CD4-positive, alpha-beta T cell (primary cell): ENCODE measurements around the gene GDF2. TPM values are rescaled to one million over a fixed set of nuclear protein-coding genes. Genes with fewer than 3 reads are reported as not detected.
A peak's percentile ranks its signal among the peaks of the same experiment; 100 is the strongest.

Source experiments
- ATAC-seq: fragments of 200-7000 bp; cut with Tn5 transposase; one replicate; pipeline ENCODE4 v1.10.0; 2022; ENCODE audit warnings: mild to moderate bottlenecking; ENCODE audit not compliant: poor library complexity
- CTCF ChIA-PET: fragments of 350-600 bp; sonication (Branson Sonifier 250); formaldehyde crosslinking; loops from one replicate; lab custom pipeline; 2021; ENCODE audit warnings: antibody characterized with exemption, inconsistent platforms; lab: Charles Lee
- POLR2A ChIA-PET: fragments of 350-600 bp; sonication (Branson Sonifier 250); formaldehyde crosslinking; loops from one replicate; lab custom pipeline; 2021; ENCODE audit warnings: antibody characterized with exemption, inconsistent platforms; lab: Charles Lee
- DNase-seq, 14 experiments: peaks; one replicate each; pipeline ENCODE4 v3.0.0-alpha.2; 2013 to 2020; ENCODE audit warnings: mixed read lengths in 2 of 14
- H3K27ac ChIP-seq, 2 donors: one replicate each; pipeline versions ENCODE4 v1.5.1 to v1.7.0; 2013; ENCODE audit warnings: low read length in 2 of 2, low read depth in 1 of 2, mild to moderate bottlenecking in 1 of 2
- H3K27me3 ChIP-seq, 2 experiments: 1 replicate in 1 of 2; 2 replicates in 1 of 2; pipeline versions ENCODE4 v1.6.1 to v1.7.0; 2013; ENCODE audit warnings: low read length in 2 of 2, control low read depth in 1 of 2, mild to moderate bottlenecking in 1 of 2, moderate library complexity in 1 of 2; ENCODE audit not compliant: insufficient read depth in 2 of 2, control insufficient read depth in 1 of 2
- H3K36me3 ChIP-seq: one replicate; pipeline ENCODE4 v1.6.1; 2013; ENCODE audit warnings: low read length, control low read depth; ENCODE audit not compliant: insufficient read depth
- H3K4me1 ChIP-seq: one replicate; pipeline ENCODE4 v1.6.1; 2013; ENCODE audit warnings: low read length, control low read depth; ENCODE audit not compliant: insufficient read depth
- H3K4me3 ChIP-seq: one replicate; pipeline ENCODE4 v1.5.1; 2013; ENCODE audit warnings: mild to moderate bottlenecking, low read length, moderate library complexity
- H3K9me3 ChIP-seq, 2 experiments: 1 replicate in 1 of 2; 2 replicates in 1 of 2; pipeline versions ENCODE4 v1.6.1 to v1.7.0; 2013; ENCODE audit warnings: low read length in 2 of 2, mild to moderate bottlenecking in 2 of 2, control low read depth in 1 of 2, moderate library complexity in 1 of 2; ENCODE audit not compliant: control insufficient read depth in 1 of 2, insufficient read depth in 1 of 2
- H3K27ac Mint-ChIP-seq: one replicate; pipeline ENCODE4 v1.8.0; 2020; ENCODE audit warnings: mixed read lengths
- H3K27me3 Mint-ChIP-seq: one replicate; pipeline ENCODE4 v1.8.0; 2021; ENCODE audit warnings: mixed read lengths
- H3K36me3 Mint-ChIP-seq: one replicate; pipeline ENCODE4 v1.8.0; 2021; ENCODE audit warnings: low read depth, mixed read lengths
- H3K4me1 Mint-ChIP-seq: one replicate; pipeline ENCODE4 v1.8.0; 2021; ENCODE audit warnings: low read depth, mixed read lengths
- H3K4me3 Mint-ChIP-seq: one replicate; pipeline ENCODE4 v1.8.0; 2020; ENCODE audit warnings: mild to moderate bottlenecking, mixed read lengths
- H3K9me3 Mint-ChIP-seq: one replicate; pipeline ENCODE4 v1.8.0; 2020; ENCODE audit warnings: mixed read lengths
- intact Hi-C, 2 experiments: fragments of 100-400 bp; cut with DNase I in 1 of 2; cut with micrococcal nuclease in 1 of 2; formaldehyde crosslinking; loops; one replicate each; pipeline versions ENCODE4 v1.15.1 to v1.9.0; 2023 to 2025; cut with DNase I, micrococcal nuclease
- total RNA-seq, 174 experiments: library from RNA in 2 of 174; stranded (reverse) in 2 of 174; gene quantifications; one replicate each; pipeline ENCODE4 v1.2.3 and lab custom pipeline; 2021 to 2026
- TF ChIP-seq, protein P1 (sequence below): fragments of 200-600 bp; IDR thresholded peaks from one replicate; pipeline ENCODE4 v1.8.0; 2022; ENCODE audit warnings: antibody characterized with exemption, mild to moderate bottlenecking

Gene GDF2
- total RNA-seq, 2 experiments from 2014 or later, result not detected

DNA sequence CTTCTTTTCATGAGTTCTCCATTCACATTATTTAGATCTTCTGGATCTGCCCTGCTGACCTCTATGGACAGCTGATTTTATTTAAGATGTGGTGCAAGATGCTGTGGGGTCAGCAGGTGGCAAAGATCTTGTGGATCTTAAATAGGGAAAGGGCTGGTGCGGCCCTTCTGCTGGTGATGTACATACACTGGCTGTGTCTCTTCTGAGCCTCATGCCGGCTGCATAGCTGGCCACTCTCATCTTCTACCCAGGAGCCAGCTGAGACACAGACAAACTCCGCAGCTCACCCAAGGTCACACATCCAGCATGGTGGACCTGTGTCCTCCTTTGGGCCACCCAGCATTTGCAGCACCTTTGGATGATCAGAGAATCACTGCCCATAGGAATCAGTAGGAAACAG lies 35.7 kb downstream of the GDF2 start:
- Histone ChIP-seq H3K27ac (no peak overlapping the region), H3K36me3 (no peaks in the 10 kb centered on the region), H3K9me3 (no peaks in the 10 kb centered on the region), H3K4me3 (no peak overlapping the region), H3K4me1 (no peaks in the 10 kb centered on the region), H3K27me3 (no peaks in the 10 kb centered on the region)
- CTCF ChIA-PET, result no interaction called here
- Mint-ChIP-seq H3K27me3 (no peaks in the 10 kb centered on the region), H3K4me3 (no peak overlapping the region), H3K4me1 (no peaks in the 10 kb centered on the region), H3K27ac (no peak overlapping the region), H3K36me3 (no peaks in the 10 kb centered on the region), H3K9me3 (no peaks in the 10 kb centered on the region)
- DNase-seq (no peak), ATAC-seq (no peak)
- TF ChIP-seq, protein P1, sequence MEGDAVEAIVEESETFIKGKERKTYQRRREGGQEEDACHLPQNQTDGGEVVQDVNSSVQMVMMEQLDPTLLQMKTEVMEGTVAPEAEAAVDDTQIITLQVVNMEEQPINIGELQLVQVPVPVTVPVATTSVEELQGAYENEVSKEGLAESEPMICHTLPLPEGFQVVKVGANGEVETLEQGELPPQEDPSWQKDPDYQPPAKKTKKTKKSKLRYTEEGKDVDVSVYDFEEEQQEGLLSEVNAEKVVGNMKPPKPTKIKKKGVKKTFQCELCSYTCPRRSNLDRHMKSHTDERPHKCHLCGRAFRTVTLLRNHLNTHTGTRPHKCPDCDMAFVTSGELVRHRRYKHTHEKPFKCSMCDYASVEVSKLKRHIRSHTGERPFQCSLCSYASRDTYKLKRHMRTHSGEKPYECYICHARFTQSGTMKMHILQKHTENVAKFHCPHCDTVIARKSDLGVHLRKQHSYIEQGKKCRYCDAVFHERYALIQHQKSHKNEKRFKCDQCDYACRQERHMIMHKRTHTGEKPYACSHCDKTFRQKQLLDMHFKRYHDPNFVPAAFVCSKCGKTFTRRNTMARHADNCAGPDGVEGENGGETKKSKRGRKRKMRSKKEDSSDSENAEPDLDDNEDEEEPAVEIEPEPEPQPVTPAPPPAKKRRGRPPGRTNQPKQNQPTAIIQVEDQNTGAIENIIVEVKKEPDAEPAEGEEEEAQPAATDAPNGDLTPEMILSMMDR, result no peak
- intact Hi-C loops, result no loop called here
- POLR2A ChIA-PET, result no interaction called here

DNA sequence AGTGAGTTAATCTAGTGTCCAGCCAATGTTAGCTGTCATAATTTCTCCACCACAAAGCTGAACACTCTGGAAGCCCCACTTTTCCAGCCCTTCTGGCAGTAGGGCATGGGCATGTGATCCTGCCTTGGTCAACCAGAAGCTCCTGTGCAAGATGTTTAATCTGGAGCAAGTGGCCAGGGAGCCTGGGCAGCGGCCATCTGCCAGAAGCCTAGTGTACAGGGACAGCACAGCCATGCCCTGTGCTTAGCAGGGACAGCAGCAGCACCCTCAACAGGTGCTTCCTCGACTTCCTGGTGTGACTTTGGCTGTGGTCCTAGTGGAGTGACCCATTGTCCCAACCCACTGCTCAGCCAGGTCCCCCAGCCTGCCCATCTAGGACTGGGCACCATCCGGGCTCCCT lies 36.2 kb downstream of the GDF2 start:
- intact Hi-C loops, result no loop called here
- no peak overlapping the region for H3K27ac ChIP-seq
- H3K4me3 ChIP-seq, result no peak overlapping the region
- ATAC-seq (no peak), DNase-seq (no peak)
- TF ChIP-seq, protein P1, result no peak
- no peak overlapping the region for H3K27ac Mint-ChIP-seq
- no peaks in the 10 kb centered on the region for H3K9me3 ChIP-seq
- no peaks in the 10 kb centered on the region for H3K4me1 ChIP-seq
- H3K4me1 Mint-ChIP-seq, result no peaks in the 10 kb centered on the region
- H3K27me3 Mint-ChIP-seq, result no peaks in the 10 kb centered on the region
- no peaks in the 10 kb centered on the region for H3K27me3 ChIP-seq
- H3K36me3 Mint-ChIP-seq, result no peaks in the 10 kb centered on the region
- POLR2A ChIA-PET, result no interaction called here
- no peak overlapping the region for H3K4me3 Mint-ChIP-seq
- CTCF ChIA-PET, result no interaction called here
- no peaks in the 10 kb centered on the region for H3K9me3 Mint-ChIP-seq
- no peaks in the 10 kb centered on the region for H3K36me3 ChIP-seq

DNA sequence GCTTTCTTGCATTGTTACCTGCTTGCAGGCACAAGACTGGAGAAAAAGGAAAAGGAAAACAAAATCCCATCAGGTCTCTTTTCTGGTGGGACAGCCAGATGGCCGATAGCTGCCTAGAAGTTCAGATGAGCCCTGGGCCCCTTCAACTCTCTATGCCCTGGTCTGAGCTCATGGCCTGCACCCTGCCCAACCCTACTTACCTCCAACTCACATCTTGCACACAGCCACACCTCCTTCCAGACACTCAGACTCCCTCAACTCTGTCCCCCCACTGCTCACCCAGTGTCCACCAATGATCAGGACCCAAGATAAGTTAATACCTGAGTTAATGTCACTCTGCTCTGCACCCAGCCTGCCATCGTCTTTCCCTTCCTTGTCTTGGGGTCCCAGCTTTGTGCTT lies 36.8 kb downstream of the GDF2 start:
- CTCF ChIA-PET, result no interaction called here
- intact Hi-C loops, result no loop called here
- Histone ChIP-seq H3K9me3 (no peaks in the 10 kb centered on the region), H3K4me1 (no peaks in the 10 kb centered on the region), H3K27me3 (no peaks in the 10 kb centered on the region), H3K27ac (no peak overlapping the region), H3K4me3 (no peak overlapping the region), H3K36me3 (no peaks in the 10 kb centered on the region)
- H3K27me3 Mint-ChIP-seq, result no peaks in the 10 kb centered on the region
- DNase-seq (peak in 1 of 14 experiments; percentile 4), ATAC-seq (no peak)
- no peak overlapping the region for H3K27ac Mint-ChIP-seq
- no peak overlapping the region for H3K4me3 Mint-ChIP-seq
- no peaks in the 10 kb centered on the region for H3K4me1 Mint-ChIP-seq
- no peaks in the 10 kb centered on the region for H3K9me3 Mint-ChIP-seq
- H3K36me3 Mint-ChIP-seq, result no peaks in the 10 kb centered on the region
- TF ChIP-seq, protein P1, result no peak
- POLR2A ChIA-PET, result no interaction called here
